ENCODE results near the gene FKBP4. TPM values are rescaled to one million over a fixed set of nuclear protein-coding genes. Genes with fewer than 3 reads are reported as not detected.

Gene FKBP4
- total and polyA plus RNA-seq, 2 experiments from 2014 or later = 126 to 223 TPM

- H3K4me1 Mint-ChIP-seq = peaks cover 3% of the 10 kb centered on the region; the same call in 2 of the 3 replicates
These were observed 22.4 kb upstream of the FKBP4 start for GRCh38 chr12:2772370-2772769.

More at GRCh38 chr12:2772370-2772769, 22.4 kb upstream of the FKBP4 start:
- H3K4me3 Mint-ChIP-seq = no peak overlapping the region
- H3K36me3 Mint-ChIP-seq (ENCODE audit: low read depth) = peaks cover 3% of the 10 kb centered on the region; the same call in 1 of the 3 replicates
- DNase-seq (ENCODE audit: low spot score) (no peak), ATAC-seq (no peak)
- Histone ChIP-seq H3K79me2 (replicated peaks; ENCODE audit: insufficient read depth) (no peaks in the 10 kb centered on the region), H3K27me3 (ENCODE audit: insufficient read depth) (no peaks in the 10 kb centered on the region), H3K4me2 (no peak overlapping the region), H3K9me2 (ENCODE audit: insufficient read depth) (0 out of 2 replicates have a peak, but pooled peaks cover 4% of the 10 kb centered on the region), H3K36me3 (ENCODE audit: insufficient read depth) (no peaks in the 10 kb centered on the region), H3K4me3 (no peak overlapping the region), H2AFZ (no peak overlapping the region), H3K4me1 (ENCODE audit: insufficient read depth) (peaks cover 1% of the 10 kb centered on the region; the same call in 1 of the 2 replicates), H3F3A (replicated peaks; ENCODE audit: low read depth) (no peaks in the 10 kb centered on the region), H4K20me1 (replicated peaks; ENCODE audit: insufficient read depth) (no peaks in the 10 kb centered on the region), H3K27ac (ENCODE audit: low read depth) (no peak overlapping the region)
- H3K9me3 Mint-ChIP-seq = no peaks in the 10 kb centered on the region; the same call in 2 of the 3 replicates
- no peak overlapping the region for H3K27ac Mint-ChIP-seq
- TF ChIP-seq POLR2AphosphoS5 (IDR thresholded peaks at IDR 0.05; ENCODE audit: low read depth) = no peak
- TF ChIP-seq CTCF (conservative IDR thresholded peaks at IDR 0.05; ENCODE audit: low read depth in 2 of 2) = no peak
- no peak for TF ChIP-seq NANOG (IDR thresholded peaks at IDR 0.05; ENCODE audit: borderline replicate concordance)
- TF ChIP-seq, protein P1, sequence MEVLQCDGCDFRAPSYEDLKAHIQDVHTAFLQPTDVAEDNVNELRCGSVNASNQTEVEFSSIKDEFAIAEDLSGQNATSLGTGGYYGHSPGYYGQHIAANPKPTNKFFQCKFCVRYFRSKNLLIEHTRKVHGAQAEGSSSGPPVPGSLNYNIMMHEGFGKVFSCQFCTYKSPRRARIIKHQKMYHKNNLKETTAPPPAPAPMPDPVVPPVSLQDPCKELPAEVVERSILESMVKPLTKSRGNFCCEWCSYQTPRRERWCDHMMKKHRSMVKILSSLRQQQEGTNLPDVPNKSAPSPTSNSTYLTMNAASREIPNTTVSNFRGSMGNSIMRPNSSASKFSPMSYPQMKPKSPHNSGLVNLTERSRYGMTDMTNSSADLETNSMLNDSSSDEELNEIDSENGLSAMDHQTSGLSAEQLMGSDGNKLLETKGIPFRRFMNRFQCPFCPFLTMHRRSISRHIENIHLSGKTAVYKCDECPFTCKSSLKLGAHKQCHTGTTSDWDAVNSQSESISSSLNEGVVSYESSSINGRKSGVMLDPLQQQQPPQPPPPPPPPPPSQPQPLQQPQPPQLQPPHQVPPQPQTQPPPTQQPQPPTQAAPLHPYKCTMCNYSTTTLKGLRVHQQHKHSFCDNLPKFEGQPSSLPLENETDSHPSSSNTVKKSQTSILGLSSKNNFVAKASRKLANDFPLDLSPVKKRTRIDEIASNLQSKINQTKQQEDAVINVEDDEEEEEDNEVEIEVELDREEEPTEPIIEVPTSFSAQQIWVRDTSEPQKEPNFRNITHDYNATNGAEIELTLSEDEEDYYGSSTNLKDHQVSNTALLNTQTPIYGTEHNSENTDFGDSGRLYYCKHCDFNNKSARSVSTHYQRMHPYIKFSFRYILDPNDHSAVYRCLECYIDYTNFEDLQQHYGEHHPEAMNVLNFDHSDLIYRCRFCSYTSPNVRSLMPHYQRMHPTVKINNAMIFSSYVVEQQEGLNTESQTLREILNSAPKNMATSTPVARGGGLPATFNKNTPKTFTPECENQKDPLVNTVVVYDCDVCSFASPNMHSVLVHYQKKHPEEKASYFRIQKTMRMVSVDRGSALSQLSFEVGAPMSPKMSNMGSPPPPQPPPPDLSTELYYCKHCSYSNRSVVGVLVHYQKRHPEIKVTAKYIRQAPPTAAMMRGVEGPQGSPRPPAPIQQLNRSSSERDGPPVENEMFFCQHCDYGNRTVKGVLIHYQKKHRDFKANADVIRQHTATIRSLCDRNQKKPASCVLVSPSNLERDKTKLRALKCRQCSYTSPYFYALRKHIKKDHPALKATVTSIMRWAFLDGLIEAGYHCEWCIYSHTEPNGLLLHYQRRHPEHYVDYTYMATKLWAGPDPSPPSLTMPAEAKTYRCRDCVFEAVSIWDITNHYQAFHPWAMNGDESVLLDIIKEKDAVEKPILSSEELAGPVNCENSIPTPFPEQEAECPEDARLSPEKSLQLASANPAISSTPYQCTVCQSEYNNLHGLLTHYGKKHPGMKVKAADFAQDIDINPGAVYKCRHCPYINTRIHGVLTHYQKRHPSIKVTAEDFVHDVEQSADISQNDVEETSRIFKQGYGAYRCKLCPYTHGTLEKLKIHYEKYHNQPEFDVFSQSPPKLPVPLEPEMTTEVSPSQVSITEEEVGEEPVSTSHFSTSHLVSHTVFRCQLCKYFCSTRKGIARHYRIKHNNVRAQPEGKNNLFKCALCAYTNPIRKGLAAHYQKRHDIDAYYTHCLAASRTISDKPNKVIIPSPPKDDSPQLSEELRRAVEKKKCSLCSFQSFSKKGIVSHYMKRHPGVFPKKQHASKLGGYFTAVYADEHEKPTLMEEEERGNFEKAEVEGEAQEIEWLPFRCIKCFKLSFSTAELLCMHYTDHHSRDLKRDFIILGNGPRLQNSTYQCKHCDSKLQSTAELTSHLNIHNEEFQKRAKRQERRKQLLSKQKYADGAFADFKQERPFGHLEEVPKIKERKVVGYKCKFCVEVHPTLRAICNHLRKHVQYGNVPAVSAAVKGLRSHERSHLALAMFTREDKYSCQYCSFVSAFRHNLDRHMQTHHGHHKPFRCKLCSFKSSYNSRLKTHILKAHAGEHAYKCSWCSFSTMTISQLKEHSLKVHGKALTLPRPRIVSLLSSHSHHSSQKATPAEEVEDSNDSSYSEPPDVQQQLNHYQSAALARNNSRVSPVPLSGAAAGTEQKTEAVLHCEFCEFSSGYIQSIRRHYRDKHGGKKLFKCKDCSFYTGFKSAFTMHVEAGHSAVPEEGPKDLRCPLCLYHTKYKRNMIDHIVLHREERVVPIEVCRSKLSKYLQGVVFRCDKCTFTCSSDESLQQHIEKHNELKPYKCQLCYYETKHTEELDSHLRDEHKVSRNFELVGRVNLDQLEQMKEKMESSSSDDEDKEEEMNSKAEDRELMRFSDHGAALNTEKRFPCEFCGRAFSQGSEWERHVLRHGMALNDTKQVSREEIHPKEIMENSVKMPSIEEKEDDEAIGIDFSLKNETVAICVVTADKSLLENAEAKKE (CRISPR knock-in tag; IDR thresholded peaks at IDR 0.05) = no peak
- no peak for TF ChIP-seq CREB1 (CRISPR knock-in tag; IDR thresholded peaks at IDR 0.05; ENCODE audit: low read depth)
- TF ChIP-seq, protein P2, sequence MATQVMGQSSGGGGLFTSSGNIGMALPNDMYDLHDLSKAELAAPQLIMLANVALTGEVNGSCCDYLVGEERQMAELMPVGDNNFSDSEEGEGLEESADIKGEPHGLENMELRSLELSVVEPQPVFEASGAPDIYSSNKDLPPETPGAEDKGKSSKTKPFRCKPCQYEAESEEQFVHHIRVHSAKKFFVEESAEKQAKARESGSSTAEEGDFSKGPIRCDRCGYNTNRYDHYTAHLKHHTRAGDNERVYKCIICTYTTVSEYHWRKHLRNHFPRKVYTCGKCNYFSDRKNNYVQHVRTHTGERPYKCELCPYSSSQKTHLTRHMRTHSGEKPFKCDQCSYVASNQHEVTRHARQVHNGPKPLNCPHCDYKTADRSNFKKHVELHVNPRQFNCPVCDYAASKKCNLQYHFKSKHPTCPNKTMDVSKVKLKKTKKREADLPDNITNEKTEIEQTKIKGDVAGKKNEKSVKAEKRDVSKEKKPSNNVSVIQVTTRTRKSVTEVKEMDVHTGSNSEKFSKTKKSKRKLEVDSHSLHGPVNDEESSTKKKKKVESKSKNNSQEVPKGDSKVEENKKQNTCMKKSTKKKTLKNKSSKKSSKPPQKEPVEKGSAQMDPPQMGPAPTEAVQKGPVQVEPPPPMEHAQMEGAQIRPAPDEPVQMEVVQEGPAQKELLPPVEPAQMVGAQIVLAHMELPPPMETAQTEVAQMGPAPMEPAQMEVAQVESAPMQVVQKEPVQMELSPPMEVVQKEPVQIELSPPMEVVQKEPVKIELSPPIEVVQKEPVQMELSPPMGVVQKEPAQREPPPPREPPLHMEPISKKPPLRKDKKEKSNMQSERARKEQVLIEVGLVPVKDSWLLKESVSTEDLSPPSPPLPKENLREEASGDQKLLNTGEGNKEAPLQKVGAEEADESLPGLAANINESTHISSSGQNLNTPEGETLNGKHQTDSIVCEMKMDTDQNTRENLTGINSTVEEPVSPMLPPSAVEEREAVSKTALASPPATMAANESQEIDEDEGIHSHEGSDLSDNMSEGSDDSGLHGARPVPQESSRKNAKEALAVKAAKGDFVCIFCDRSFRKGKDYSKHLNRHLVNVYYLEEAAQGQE (IDR thresholded peaks at IDR 0.05; ENCODE audit: unreplicated experiment) = no peak
- peaks cover 11% of the 10 kb centered on the region for H3K27me3 Mint-ChIP-seq (ENCODE audit: insufficient read depth, low read depth, poor library complexity)

Measured in GM23338 (cell line).